ENCODE measurements around the gene BRSK1.

Gene BRSK1

DNA sequence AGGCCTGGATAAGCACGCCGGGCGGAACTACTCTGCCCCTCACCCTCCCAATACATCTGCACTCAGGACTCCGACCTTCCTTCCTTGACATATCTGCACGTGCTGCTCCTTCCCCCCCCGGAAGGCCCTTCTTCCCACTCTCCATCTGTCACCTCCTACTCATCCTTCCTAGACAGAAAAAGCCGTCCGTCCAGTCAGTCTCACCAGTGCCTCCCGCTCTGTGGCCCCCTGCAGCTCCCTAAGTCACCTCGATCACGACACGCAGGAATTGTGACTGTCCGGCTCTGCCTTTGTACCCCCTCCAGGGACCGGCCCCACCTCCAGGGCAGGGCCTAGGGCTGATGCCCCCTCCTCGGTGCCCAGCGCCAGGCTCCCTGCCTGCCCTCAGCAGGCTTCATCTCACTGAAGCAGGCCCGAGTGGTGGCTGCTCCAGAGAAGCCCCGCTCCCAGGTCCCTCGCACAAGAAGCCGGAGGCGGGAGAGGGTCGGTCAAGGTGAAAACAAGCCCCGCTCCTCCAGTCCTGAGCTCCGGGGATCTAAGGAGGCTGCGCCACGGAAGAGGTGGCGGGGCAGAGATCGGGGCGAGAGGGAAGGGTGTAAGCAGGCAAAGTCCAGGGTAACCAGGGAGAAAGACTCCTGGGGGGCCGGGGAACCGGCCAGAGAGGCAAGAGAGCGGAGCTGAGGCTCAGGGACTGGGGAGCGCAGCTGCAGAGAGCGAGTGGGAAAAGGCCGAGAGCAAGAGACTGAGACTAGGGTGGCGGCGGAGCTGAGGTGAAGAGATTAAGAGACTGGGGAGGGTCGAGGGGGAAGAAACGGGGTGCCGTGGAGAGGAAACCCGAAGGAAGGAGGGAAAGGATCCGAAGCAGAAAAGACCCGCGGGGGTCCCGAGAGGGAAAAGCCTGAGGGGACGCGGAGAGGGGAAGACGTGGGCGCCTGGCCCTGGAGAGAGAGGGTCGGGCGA lies 26.1 kb upstream of the BRSK1 start:
- no peaks in the 10 kb centered on the region for H3K9me2 ChIP-seq (replicated peaks; ENCODE audit: control insufficient read depth, low read length)
- H3K4me2 ChIP-seq (ENCODE audit: low read length), result peak overlapping the region; percentile 99
- TF ChIP-seq, protein P1, sequence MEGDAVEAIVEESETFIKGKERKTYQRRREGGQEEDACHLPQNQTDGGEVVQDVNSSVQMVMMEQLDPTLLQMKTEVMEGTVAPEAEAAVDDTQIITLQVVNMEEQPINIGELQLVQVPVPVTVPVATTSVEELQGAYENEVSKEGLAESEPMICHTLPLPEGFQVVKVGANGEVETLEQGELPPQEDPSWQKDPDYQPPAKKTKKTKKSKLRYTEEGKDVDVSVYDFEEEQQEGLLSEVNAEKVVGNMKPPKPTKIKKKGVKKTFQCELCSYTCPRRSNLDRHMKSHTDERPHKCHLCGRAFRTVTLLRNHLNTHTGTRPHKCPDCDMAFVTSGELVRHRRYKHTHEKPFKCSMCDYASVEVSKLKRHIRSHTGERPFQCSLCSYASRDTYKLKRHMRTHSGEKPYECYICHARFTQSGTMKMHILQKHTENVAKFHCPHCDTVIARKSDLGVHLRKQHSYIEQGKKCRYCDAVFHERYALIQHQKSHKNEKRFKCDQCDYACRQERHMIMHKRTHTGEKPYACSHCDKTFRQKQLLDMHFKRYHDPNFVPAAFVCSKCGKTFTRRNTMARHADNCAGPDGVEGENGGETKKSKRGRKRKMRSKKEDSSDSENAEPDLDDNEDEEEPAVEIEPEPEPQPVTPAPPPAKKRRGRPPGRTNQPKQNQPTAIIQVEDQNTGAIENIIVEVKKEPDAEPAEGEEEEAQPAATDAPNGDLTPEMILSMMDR (IDR thresholded peaks at IDR 0.05; ENCODE audit: low read depth, low read length, poor library complexity, severe bottlenecking), result no peak
- TF ChIP-seq EZH2phosphoT487 (IDR thresholded peaks at IDR 0.05; ENCODE audit: borderline replicate concordance, low read length), result no peak
- H3K79me2 ChIP-seq (ENCODE audit: control insufficient read depth, low read length), result peaks cover 61% of the 10 kb centered on the region
- peaks cover 29% of the 10 kb centered on the region for H3F3A ChIP-seq (ENCODE audit: control insufficient read depth, insufficient read depth)
- peak overlapping the region; percentile 97 for H3K4me3 ChIP-seq (ENCODE audit: low read length)
- H3K36me3 ChIP-seq (ENCODE audit: control insufficient read depth, low read length), result peaks cover 50% of the 10 kb centered on the region
- peak overlapping the region; percentile 99 for H3K27ac ChIP-seq (ENCODE audit: low read depth, low read length)
- peaks cover 6% of the 10 kb centered on the region; the same call in 1 of the 2 replicates for H4K20me1 ChIP-seq (ENCODE audit: control insufficient read depth, insufficient read depth, low read depth, low read length)
- H3K27me3 ChIP-seq (ENCODE audit: control insufficient read depth, low read length), result no peaks in the 10 kb centered on the region
- H3K4me1 ChIP-seq (ENCODE audit: control insufficient read depth, low read length), result peaks cover 48% of the 10 kb centered on the region
- H3K9me3 ChIP-seq (ENCODE audit: control insufficient read depth, insufficient read depth, low read length), result no peaks in the 10 kb centered on the region

GRCh38 chr19:55258476-55258827 lies 25.3 kb upstream of the BRSK1 start:
- peaks cover 29% of the 10 kb centered on the region for H3F3A ChIP-seq (ENCODE audit: control insufficient read depth, insufficient read depth)
- peak overlapping the region; percentile 99 for H3K27ac ChIP-seq (ENCODE audit: low read depth, low read length)
- no peaks in the 10 kb centered on the region for H3K9me2 ChIP-seq (replicated peaks; ENCODE audit: control insufficient read depth, low read length)
- H3K9me3 ChIP-seq (ENCODE audit: control insufficient read depth, insufficient read depth, low read length), result no peaks in the 10 kb centered on the region
- peaks cover 54% of the 10 kb centered on the region for H3K79me2 ChIP-seq (ENCODE audit: control insufficient read depth, low read length)
- peak overlapping the region; percentile 97 for H3K4me3 ChIP-seq (ENCODE audit: low read length)
- H4K20me1 ChIP-seq (ENCODE audit: control insufficient read depth, insufficient read depth, low read depth, low read length), result no peaks in the 10 kb centered on the region
- H3K4me2 ChIP-seq (ENCODE audit: low read length), result peak overlapping the region; percentile 99
- H3K4me1 ChIP-seq (ENCODE audit: control insufficient read depth, low read length), result peaks cover 41% of the 10 kb centered on the region
- no peak for TF ChIP-seq EZH2phosphoT487 (IDR thresholded peaks at IDR 0.05; ENCODE audit: borderline replicate concordance, low read length)
- peaks cover 43% of the 10 kb centered on the region for H3K36me3 ChIP-seq (ENCODE audit: control insufficient read depth, low read length)
- H3K27me3 ChIP-seq (ENCODE audit: control insufficient read depth, low read length), result no peaks in the 10 kb centered on the region

DNA sequence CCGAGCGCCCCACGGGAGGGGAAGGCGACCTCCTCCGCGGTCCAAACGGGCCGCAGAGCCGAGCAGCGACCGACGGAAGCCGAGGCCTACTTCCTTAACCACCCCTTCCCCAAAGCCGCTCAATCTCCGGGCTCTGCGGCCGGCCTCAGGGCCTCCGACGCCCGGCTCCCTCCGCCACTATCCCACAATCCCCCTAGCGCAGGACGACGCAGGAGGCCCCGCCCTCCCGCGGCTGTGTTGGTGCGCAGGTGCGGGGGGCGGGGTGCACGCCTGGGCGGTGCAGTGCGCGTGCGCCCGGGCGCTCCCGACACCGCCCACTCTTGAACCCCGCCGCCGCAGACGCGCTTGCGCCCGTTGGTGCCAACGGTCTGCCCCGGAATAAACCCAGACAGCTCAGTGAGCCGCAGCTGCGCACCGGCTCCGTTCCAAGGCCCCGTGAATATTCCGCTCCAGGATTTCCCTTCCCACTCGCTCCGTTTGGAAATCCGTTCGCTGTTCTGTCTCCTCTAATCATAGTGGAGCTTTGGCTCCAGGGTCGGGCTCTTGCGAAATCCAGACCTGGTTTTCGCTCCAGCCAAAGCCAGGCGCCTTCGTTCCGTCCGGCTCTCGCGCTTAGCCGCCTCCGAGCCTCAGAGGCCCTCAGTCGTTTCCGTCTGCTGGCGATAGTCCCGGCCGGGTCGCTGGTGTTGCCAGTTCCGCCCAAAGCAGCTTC lies 24.8 kb upstream of the BRSK1 start, which contains the start of gene PPP6R1:
TSS of gene PPP6R1 (minus strand) at position 190 of the 712 bp plus-strand sequence. CDS start 11,914 bp downstream, outside the sequence.
- no peak for TF ChIP-seq EZH2phosphoT487 (IDR thresholded peaks at IDR 0.05; ENCODE audit: borderline replicate concordance, low read length)
- TF ChIP-seq, protein P1 (IDR thresholded peaks at IDR 0.05; ENCODE audit: low read depth, low read length, poor library complexity, severe bottlenecking), result no peak
- H3K79me2 ChIP-seq (ENCODE audit: control insufficient read depth, low read length), result peaks cover 48% of the 10 kb centered on the region
- no peaks in the 10 kb centered on the region for H3K9me3 ChIP-seq (ENCODE audit: control insufficient read depth, insufficient read depth, low read length)
- peaks cover 41% of the 10 kb centered on the region for H3K36me3 ChIP-seq (ENCODE audit: control insufficient read depth, low read length)
- peak within 1 kb of the TSS; percentile 99 for H3K4me2 ChIP-seq (ENCODE audit: low read length)
- H3F3A ChIP-seq (ENCODE audit: control insufficient read depth, insufficient read depth), result peaks cover 28% of the 10 kb centered on the region
- no peaks in the 10 kb centered on the region for H3K27me3 ChIP-seq (ENCODE audit: control insufficient read depth, low read length)
- H3K4me3 ChIP-seq (ENCODE audit: low read length), result peak within 1 kb of the TSS; percentile 97
- H4K20me1 ChIP-seq (ENCODE audit: control insufficient read depth, insufficient read depth, low read depth, low read length), result no peaks in the 10 kb centered on the region
- no peaks in the 10 kb centered on the region for H3K9me2 ChIP-seq (replicated peaks; ENCODE audit: control insufficient read depth, low read length)
- peaks cover 36% of the 10 kb centered on the region for H3K4me1 ChIP-seq (ENCODE audit: control insufficient read depth, low read length)
- peak within 1 kb of the TSS; percentile 99 for H3K27ac ChIP-seq (ENCODE audit: low read depth, low read length)

Measured in DOHH2 (cell line).